ENCODE measurements around the gene SLC50A1. TPM values are rescaled to one million over a fixed set of nuclear protein-coding genes. Genes with fewer than 3 reads are reported as not detected.
A peak's percentile ranks its signal among the peaks of the same experiment; 100 is the strongest.

Gene SLC50A1
- total RNA-seq, 1 donor from 2014 or later: 26.6 TPM

- TF ChIP-seq CTCF (IDR thresholded peaks at IDR 0.05; ENCODE audit: insufficient read depth, low read length, poor library complexity, severe bottlenecking): no peak
- no peak for DNase-seq (ENCODE audit: low read depth)
Measured at GRCh38 chr1:155125511-155125945, 10.1 kb upstream of the SLC50A1 start.

GRCh38 chr1:155125946-155126555, 9.6 kb upstream of the SLC50A1 start:
- H3K27me3 ChIP-seq (ENCODE audit: control insufficient read depth, insufficient read depth, low read length): no peaks in the 10 kb centered on the region
- TF ChIP-seq CTCF (IDR thresholded peaks at IDR 0.05; ENCODE audit: insufficient read depth, low read length, poor library complexity, severe bottlenecking): no peak

More at GRCh38 chr1:155125511-155125945, 10.1 kb upstream of the SLC50A1 start:
- Histone ChIP-seq H3K27me3 (ENCODE audit: control insufficient read depth, insufficient read depth, low read length) (no peaks in the 10 kb centered on the region), H3K4me3 (ENCODE audit: low read depth, low read length) (no peak overlapping the region), H3K36me3 (ENCODE audit: control insufficient read depth, insufficient read depth, low read length) (no peaks in the 10 kb centered on the region)

GRCh38 chr1:155126556-155127104, 9.0 kb upstream of the SLC50A1 start:
- H3K4me3 ChIP-seq (ENCODE audit: low read depth, low read length): peak overlapping the region; percentile 17
- no peaks in the 10 kb centered on the region for H3K27me3 ChIP-seq (ENCODE audit: control insufficient read depth, insufficient read depth, low read length)
- TF ChIP-seq CTCF (IDR thresholded peaks at IDR 0.05; ENCODE audit: insufficient read depth, low read length, poor library complexity, severe bottlenecking): no peak
- DNase-seq (ENCODE audit: low read depth): no peak
- no peaks in the 10 kb centered on the region for H3K36me3 ChIP-seq (ENCODE audit: control insufficient read depth, insufficient read depth, low read length)

More at GRCh38 chr1:155125946-155126555, 9.6 kb upstream of the SLC50A1 start:
- Histone ChIP-seq H3K4me3 (ENCODE audit: low read depth, low read length) (peak overlapping the region; percentile 4), H3K36me3 (ENCODE audit: control insufficient read depth, insufficient read depth, low read length) (no peaks in the 10 kb centered on the region)
- DNase-seq (ENCODE audit: low read depth): no peak

GRCh38 chr1:155127105-155127966, 8.3 kb upstream of the SLC50A1 start, which contains the start of gene EFNA1:
EFNA1 (plus strand) TSS chr1:155127876; CDS start chr1:155127978, 102 bp downstream.
- no peaks in the 10 kb centered on the region for H3K27me3 ChIP-seq (ENCODE audit: control insufficient read depth, insufficient read depth, low read length)
- H3K4me3 ChIP-seq (ENCODE audit: low read depth, low read length): peak within 1 kb of the TSS; percentile 70
- no peak for TF ChIP-seq CTCF (IDR thresholded peaks at IDR 0.05; ENCODE audit: insufficient read depth, low read length, poor library complexity, severe bottlenecking)
- peak; percentile 78 for DNase-seq (ENCODE audit: low read depth)
- H3K36me3 ChIP-seq (ENCODE audit: control insufficient read depth, insufficient read depth, low read length): peaks cover 3% of the 10 kb centered on the region

- Histone ChIP-seq H3K4me3 (ENCODE audit: low read depth, low read length) (peak overlapping the region; percentile 70), H3K27me3 (ENCODE audit: control insufficient read depth, insufficient read depth, low read length) (no peaks in the 10 kb centered on the region), H3K36me3 (ENCODE audit: control insufficient read depth, insufficient read depth, low read length) (peaks cover 3% of the 10 kb centered on the region)
- TF ChIP-seq CTCF (IDR thresholded peaks at IDR 0.05; ENCODE audit: insufficient read depth, low read length, poor library complexity, severe bottlenecking): no peak
- no peak for DNase-seq (ENCODE audit: low read depth)
Measured at GRCh38 chr1:155127967-155128754, 7.5 kb upstream of the SLC50A1 start.
